Spleen (tissue), 11 donors: ENCODE data around the gene ECHDC3. TPM values are rescaled to one million over a fixed set of nuclear protein-coding genes. Genes with fewer than 3 reads are reported as not detected.

Experiments
- DNase-seq: peaks from one replicate; pipeline ENCODE4 v3.0.0-alpha.2; 2020
- H3K27ac ChIP-seq, 8 donors: fragments of 200-600 bp; sonication (generic) in 7 of 8; 1 replicate in 4 of 8; 2 replicates in 4 of 8; pipeline versions ENCODE4 v1.5.0 to v1.8.0; 2016 to 2021; ENCODE audit warnings: inconsistent platforms in 4 of 8, mild to moderate bottlenecking in 4 of 8, moderate library complexity in 1 of 8
- H3K27me3 ChIP-seq, 7 donors: fragments of 200-600 bp; sonication (generic) in 6 of 7; replicated peaks in 1 of 7; 1 replicate in 4 of 7; 2 replicates in 3 of 7; pipeline versions ENCODE4 v1.5.0 to v1.8.0; 2016 to 2021; ENCODE audit warnings: inconsistent platforms in 3 of 7, mild to moderate bottlenecking in 1 of 7
- H3K36me3 ChIP-seq, 6 donors: fragments of 200-600 bp; sonication (generic) in 5 of 6; 1 replicate in 4 of 6; 2 replicates in 2 of 6; pipeline versions ENCODE4 v1.5.0 to v1.8.0; 2016 to 2021; ENCODE audit warnings: inconsistent platforms in 2 of 6
- H3K4me1 ChIP-seq, 6 donors: fragments of 200-600 bp; sonication (generic) in 5 of 6; 1 replicate in 3 of 6; 2 replicates in 3 of 6; pipeline versions ENCODE4 v1.5.0 to v1.8.0; 2016 to 2021; ENCODE audit warnings: inconsistent platforms in 3 of 6
- H3K4me3 ChIP-seq, 8 donors: fragments of 200-600 bp; sonication (generic) in 7 of 8; 1 replicate in 4 of 8; 2 replicates in 4 of 8; pipeline versions ENCODE4 v1.5.0 to v1.8.0; 2016 to 2021; ENCODE audit warnings: inconsistent platforms in 4 of 8, mild to moderate bottlenecking in 4 of 8, moderate library complexity in 2 of 8
- H3K9me3 ChIP-seq, 8 donors: fragments of 200-600 bp; sonication (generic) in 7 of 8; 1 replicate in 4 of 8; 2 replicates in 4 of 8; pipeline versions ENCODE4 v1.5.0 to v1.8.0; 2016 to 2021; ENCODE audit warnings: inconsistent platforms in 4 of 8
- CTCF ChIP-seq, 11 experiments: fragments of 200-600 bp in 7 of 11; fragments of 450-650 bp in 4 of 11; sonication (generic) in 4 of 11; IDR thresholded peaks in 8 of 11; conservative IDR thresholded peaks in 3 of 11; 1 replicate in 7 of 11; 2 replicates in 4 of 11; pipeline versions ENCODE4 v1.4.0 to v1.8.0; 2016 to 2021; ENCODE audit warnings: antibody characterized with exemption in 11 of 11, inconsistent platforms in 4 of 11, mild to moderate bottlenecking in 1 of 11
- POLR2A ChIP-seq, 3 donors: fragments of 450-650 bp; IDR thresholded peaks; one replicate each; pipeline ENCODE4 v1.5.1; 2017; ENCODE audit warnings: antibody characterized with exemption in 3 of 3, mild to moderate bottlenecking in 1 of 3
- POLR2AphosphoS5 ChIP-seq, 3 donors: sonication (generic); formaldehyde crosslinking; IDR thresholded peaks; one replicate each; pipeline ENCODE4 v1.5.1; 2017; ENCODE audit warnings: antibody characterized with exemption in 3 of 3
- WGBS, 5 donors: extraction: QIAGEN DNeasy Blood & Tissue Kit in 3 of 5; methylation state at CpG; one replicate each; pipeline versions ENCODE4 v1.1.5 to v1.1.7; 2013 to 2018; 5-methylcytosine and 5-hydroxymethylcytosine counted together
- intact Hi-C: fragments of 100-400 bp; cut with DNase I; formaldehyde crosslinking; loops from one replicate; pipeline ENCODE4 v1.15.0; 2023; ENCODE audit warnings: low total_unique reads
- polyA plus RNA-seq, 3 donors: library from polyadenylated mRNA; stranded (reverse); fragments of 200-250 nt; gene quantifications; one replicate each; pipeline ENCODE4 v1.2.1, GENCODE V29; 2013
- total RNA-seq, 7 donors: library from RNA; depleted of rRNA in 3 of 7; stranded (reverse); fragments of >200 nt in 3 of 7; fragmentation: NEBNext Ultra II Directional in 4 of 7; extraction: Animal tissue kit (Norgen Biotek cat#: 25700) in 4 of 7; gene quantifications; one replicate each; pipeline versions ENCODE4 v1.1.0 to v1.2.1, GENCODE V29; 2016 to 2021
- donor health status: healthy with polysubstance abuse.
- donor health status: DM: no; HTN: no; CAD: no; lungs with moderate emphysema.
- donor health status: DM: no; HTN: no; CAD: no.
- donor health status: Bipolar disorder and iron deficiency.
- donor health status: healthy.
- donor health status: DM: no; HTN: no; CAD: no.
- donor health status: DM: yes; HTN: yes; CAD: no.

ECHDC3 gene
- total and polyA plus RNA-seq, 10 donors = 5.6 to 49.7 (median 16.7) TPM

DNA sequence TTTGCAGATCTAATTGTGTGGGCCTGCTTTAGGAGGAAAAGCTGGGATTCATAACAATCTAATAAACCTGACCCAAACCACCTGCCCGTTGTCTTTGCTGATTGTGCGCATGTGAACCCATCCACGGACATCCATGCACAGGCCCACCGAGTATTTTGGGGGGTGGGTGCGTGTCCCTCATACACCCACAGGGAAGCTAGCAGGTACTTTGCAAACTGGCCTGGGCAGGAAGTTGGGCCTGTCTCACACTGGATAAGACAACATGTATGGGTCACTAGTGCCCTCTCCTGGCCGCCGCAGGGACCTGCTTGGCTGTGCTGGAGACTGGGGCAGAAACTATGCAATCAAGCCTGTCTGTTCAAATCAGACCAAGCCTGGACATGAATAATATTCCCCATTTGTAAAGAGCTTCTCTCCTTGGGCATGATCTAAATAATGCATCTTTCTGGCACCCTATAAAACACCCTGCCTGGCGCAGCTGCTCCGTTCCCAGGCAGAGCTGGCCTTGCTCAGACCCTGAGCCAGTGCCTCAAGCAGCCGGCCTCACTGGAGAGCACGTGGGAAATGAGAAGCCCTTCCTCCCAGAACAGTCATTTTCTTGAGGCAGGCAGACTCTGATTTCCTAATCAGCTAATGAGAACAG is 15.8 kb downstream of the ECHDC3 start:
- H3K27me3 ChIP-seq = no peaks in the 10 kb centered on the region
- H3K36me3 ChIP-seq = peaks cover 0 to 80% (median 12%) of the 10 kb centered on the region in 6 donors
- DNase-seq = peak; percentile 97
- WGBS, 5 donors = 36 to 43% (median 39%) methylated on average over 9 to 11 of the region's 11 CpGs
- no peak overlapping the region for H3K4me3 ChIP-seq
- H3K4me1 ChIP-seq = peaks cover 0 to 26% (median 11%) of the 10 kb centered on the region in 6 donors
- H3K9me3 ChIP-seq = no peaks in the 10 kb centered on the region
- H3K27ac ChIP-seq = peak overlapping the region in 5 of 8 donors; percentile 35 to 72 (median 62)
- TF ChIP-seq CTCF (IDR thresholded peaks at IDR 0.05 in 8 of 11, conservative IDR thresholded peaks at IDR 0.05 in 3 of 11) (peak; percentile 88 to 99 (median 94)), POLR2AphosphoS5 (IDR thresholded peaks at IDR 0.05) (peak in 2 of 3 donors; percentile 51 to 61), POLR2A (IDR thresholded peaks at IDR 0.05) (no peak)
- intact Hi-C loops = loop anchor here (1.0 kb wide), 1 partner anchor 243 kb away; no protein-coding TSS in a partner anchor

GRCh38 chr10:11758527-11759236 is 16.5 kb downstream of the ECHDC3 start:
- Histone ChIP-seq H3K4me1 (peaks cover 0 to 26% (median 11%) of the 10 kb centered on the region in 6 donors), H3K27ac (peak overlapping the region in 2 of 8 donors; percentile 63 to 72), H3K36me3 (peaks cover 2 to 80% (median 15%) of the 10 kb centered on the region in 6 donors), H3K27me3 (no peaks in the 10 kb centered on the region), H3K9me3 (no peaks in the 10 kb centered on the region), H3K4me3 (no peak overlapping the region)
- TF ChIP-seq POLR2A (IDR thresholded peaks at IDR 0.05) = no peak
- no peak for TF ChIP-seq CTCF (IDR thresholded peaks at IDR 0.05 in 8 of 11, conservative IDR thresholded peaks at IDR 0.05 in 3 of 11)
- peak in 1 of 3 donors; percentile 23 for TF ChIP-seq POLR2AphosphoS5 (IDR thresholded peaks at IDR 0.05)
- intact Hi-C loops = loop anchor here (1.0 kb wide), 1 partner anchor 243 kb away; no protein-coding TSS in a partner anchor
- whole genome bisulfite sequencing, 5 donors = 89 to 97% (median 94%) methylated on average over 12 to 13 of the region's 13 CpGs
- DNase-seq = no peak

DNA sequence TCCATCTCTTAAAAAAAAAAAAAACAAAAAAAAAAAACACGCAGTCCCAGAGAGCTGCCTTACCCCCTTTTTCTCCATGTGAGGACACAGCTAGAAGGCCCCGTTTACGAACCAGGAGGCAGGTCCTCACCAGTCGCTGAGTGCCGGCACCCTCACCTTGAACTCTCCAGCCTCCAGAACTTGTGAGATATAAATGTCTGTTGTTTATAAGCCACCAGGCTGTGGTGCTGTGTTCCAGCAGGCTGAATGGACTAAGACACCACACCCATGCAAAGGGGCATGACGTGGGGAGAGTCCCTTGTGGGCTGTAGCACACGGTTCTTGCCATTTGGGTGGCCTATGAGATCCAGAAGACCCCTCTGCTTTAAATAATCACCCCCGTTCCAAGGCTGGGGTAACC is 17.2 kb downstream of the ECHDC3 start:
- 72 to 81% (median 76%) methylated on average over 8 of the region's 8 CpGs for WGBS, 5 donors
- intact Hi-C loops = no loop called here
- no peak for DNase-seq

More for the DNA sequence above, 17.2 kb downstream of the ECHDC3 start:
- Histone ChIP-seq H3K27ac (no peak overlapping the region), H3K4me3 (no peak overlapping the region), H3K36me3 (peaks cover 2 to 80% (median 16%) of the 10 kb centered on the region in 6 donors), H3K9me3 (no peaks in the 10 kb centered on the region), H3K4me1 (peaks cover 0 to 26% (median 11%) of the 10 kb centered on the region in 6 donors), H3K27me3 (no peaks in the 10 kb centered on the region)
- no peak for TF ChIP-seq POLR2A (IDR thresholded peaks at IDR 0.05)
- no peak for TF ChIP-seq POLR2AphosphoS5 (IDR thresholded peaks at IDR 0.05)
- TF ChIP-seq CTCF (IDR thresholded peaks at IDR 0.05 in 8 of 11, conservative IDR thresholded peaks at IDR 0.05 in 3 of 11) = no peak
